ENCODE data around the gene BHMT. TPM values are rescaled to one million over a fixed set of nuclear protein-coding genes. Genes with fewer than 3 reads are reported as not detected.
"Not testable (repeated sequence)": the region's sequence is repeated elsewhere in the genome, so short reads cannot be mapped to it uniquely, and the experiment has no call there.

The BHMT gene
- polyA plus RNA-seq, 4 donors: 0.45 to 2.5 (median 0.46) TPM; not detected in 1

- FAIRE-seq: no peak
- Histone ChIP-seq H3K27ac (ENCODE audit: low read depth in 1 of 3, low read length in 2 of 3) (no peak overlapping the region), H3K4me1 (ENCODE audit: control insufficient read depth in 3 of 3, insufficient read depth in 2 of 3, low read depth in 1 of 3, low read length in 2 of 3) (no peaks in the 10 kb centered on the region), H3K27me3 (ENCODE audit: control insufficient read depth in 3 of 3, insufficient read depth in 3 of 3, low read length in 3 of 3) (no peaks in the 10 kb centered on the region), H3K36me3 (ENCODE audit: control insufficient read depth in 3 of 3, insufficient read depth in 2 of 3, low read depth in 1 of 3, low read length in 3 of 3) (no peaks in the 10 kb centered on the region), H3K4me3 (ENCODE audit: low read depth in 1 of 3, low read length in 3 of 3) (no peak overlapping the region), H3K9me3 (ENCODE audit: control insufficient read depth in 2 of 2, insufficient read depth in 1 of 2, low read depth in 1 of 2, low read length in 1 of 2) (peaks cover 0 to 6% of the 10 kb centered on the region in 2 donors)
- WGBS, 3 donors: 69 to 85% (median 78%) methylated on average over 3 of the region's 3 CpGs
- DNase-seq: no peak
Observed at GRCh38 chr5:79140553-79140952, 28.9 kb downstream of the BHMT start.

GRCh38 chr5:79143684-79144379 lies 32.2 kb downstream of the BHMT start:
- H3K27me3 ChIP-seq (ENCODE audit: control insufficient read depth in 3 of 3, insufficient read depth in 3 of 3, low read length in 3 of 3): no peaks in the 10 kb centered on the region
- WGBS, 3 donors: 68 to 76% (median 71%) methylated on average over 6 of the region's 6 CpGs
- no peaks in the 10 kb centered on the region for H3K36me3 ChIP-seq (ENCODE audit: control insufficient read depth in 3 of 3, insufficient read depth in 2 of 3, low read depth in 1 of 3, low read length in 3 of 3)
- no peak overlapping the region for H3K4me3 ChIP-seq (ENCODE audit: low read depth in 1 of 3, low read length in 3 of 3)
- FAIRE-seq: no peak
- no peaks in the 10 kb centered on the region for H3K4me1 ChIP-seq (ENCODE audit: control insufficient read depth in 3 of 3, insufficient read depth in 2 of 3, low read depth in 1 of 3, low read length in 2 of 3)
- DNase-seq: no peak
- peaks cover 0 to 6% of the 10 kb centered on the region in 2 donors for H3K9me3 ChIP-seq (ENCODE audit: control insufficient read depth in 2 of 2, insufficient read depth in 1 of 2, low read depth in 1 of 2, low read length in 1 of 2)
- H3K27ac ChIP-seq (ENCODE audit: low read depth in 1 of 3, low read length in 2 of 3): no peak overlapping the region

- Histone ChIP-seq H3K4me1 (ENCODE audit: control insufficient read depth in 3 of 3, insufficient read depth in 2 of 3, low read depth in 1 of 3, low read length in 2 of 3) (no peaks in the 10 kb centered on the region), H3K4me3 (ENCODE audit: low read depth in 1 of 3, low read length in 3 of 3) (no peak overlapping the region), H3K27ac (ENCODE audit: low read depth in 1 of 3, low read length in 2 of 3) (no peak overlapping the region), H3K9me3 (ENCODE audit: control insufficient read depth in 2 of 2, insufficient read depth in 1 of 2, low read depth in 1 of 2, low read length in 1 of 2) (no peaks in the 10 kb centered on the region), H3K27me3 (ENCODE audit: control insufficient read depth in 3 of 3, insufficient read depth in 3 of 3, low read length in 3 of 3) (no peaks in the 10 kb centered on the region), H3K36me3 (ENCODE audit: control insufficient read depth in 3 of 3, insufficient read depth in 2 of 3, low read depth in 1 of 3, low read length in 3 of 3) (no peaks in the 10 kb centered on the region)
- no peak for FAIRE-seq
- DNase-seq: no peak
Observed at GRCh38 chr5:79147076-79147475, 35.5 kb downstream of the BHMT start.

GRCh38 chr5:79149433-79149832 lies 37.8 kb downstream of the BHMT start:
- DNase-seq (no peak), FAIRE-seq (no peak)
- Histone ChIP-seq H3K27me3 (ENCODE audit: control insufficient read depth in 3 of 3, insufficient read depth in 3 of 3, low read length in 3 of 3) (no peaks in the 10 kb centered on the region), H3K4me1 (ENCODE audit: control insufficient read depth in 3 of 3, insufficient read depth in 2 of 3, low read depth in 1 of 3, low read length in 2 of 3) (no peaks in the 10 kb centered on the region), H3K36me3 (ENCODE audit: control insufficient read depth in 3 of 3, insufficient read depth in 2 of 3, low read depth in 1 of 3, low read length in 3 of 3) (no peaks in the 10 kb centered on the region), H3K27ac (ENCODE audit: low read depth in 1 of 3, low read length in 2 of 3) (no peak overlapping the region), H3K9me3 (ENCODE audit: control insufficient read depth in 2 of 2, insufficient read depth in 1 of 2, low read depth in 1 of 2, low read length in 1 of 2) (no peaks in the 10 kb centered on the region), H3K4me3 (ENCODE audit: low read depth in 1 of 3, low read length in 3 of 3) (no peak overlapping the region)
- WGBS, 3 donors: 67 to 79% (median 70%) methylated on average over 3 of the region's 3 CpGs

GRCh38 chr5:79151942-79152671 lies 40.5 kb downstream of the BHMT start:
- 71 to 79% (median 75%) methylated on average over 6 of the region's 6 CpGs for WGBS, 3 donors
- Histone ChIP-seq H3K27me3 (ENCODE audit: control insufficient read depth in 3 of 3, insufficient read depth in 3 of 3, low read length in 3 of 3) (no peaks in the 10 kb centered on the region), H3K4me1 (ENCODE audit: control insufficient read depth in 3 of 3, insufficient read depth in 2 of 3, low read depth in 1 of 3, low read length in 2 of 3) (no peaks in the 10 kb centered on the region), H3K9me3 (ENCODE audit: control insufficient read depth in 2 of 2, insufficient read depth in 1 of 2, low read depth in 1 of 2, low read length in 1 of 2) (no peaks in the 10 kb centered on the region), H3K4me3 (ENCODE audit: low read depth in 1 of 3, low read length in 3 of 3) (no peak overlapping the region), H3K36me3 (ENCODE audit: control insufficient read depth in 3 of 3, insufficient read depth in 2 of 3, low read depth in 1 of 3, low read length in 3 of 3) (no peaks in the 10 kb centered on the region), H3K27ac (ENCODE audit: low read depth in 1 of 3, low read length in 2 of 3) (no peak overlapping the region)
- DNase-seq: no peak
- no peak for FAIRE-seq

GRCh38 chr5:79157305-79157704 lies 45.7 kb downstream of the BHMT start:
- no peak overlapping the region for H3K4me3 ChIP-seq (ENCODE audit: low read depth in 1 of 3, low read length in 3 of 3)
- WGBS, 3 donors: 76 to 91% (median 77%) methylated on average over 2 of the region's 2 CpGs
- H3K9me3 ChIP-seq (ENCODE audit: control insufficient read depth in 2 of 2, insufficient read depth in 1 of 2, low read depth in 1 of 2, low read length in 1 of 2): no peaks in the 10 kb centered on the region

GRCh38 chr5:79161647-79162046 lies 50.0 kb downstream of the BHMT start:
- not testable (repeated sequence) for H3K36me3 ChIP-seq (ENCODE audit: control insufficient read depth in 3 of 3, insufficient read depth in 2 of 3, low read depth in 1 of 3, low read length in 3 of 3)
- WGBS, 3 donors: 84 to 93% (median 89%) methylated on average over 7 of the region's 7 CpGs

More at GRCh38 chr5:79157305-79157704, 45.7 kb downstream of the BHMT start:
- no peaks in the 10 kb centered on the region for H3K27me3 ChIP-seq (ENCODE audit: control insufficient read depth in 3 of 3, insufficient read depth in 3 of 3, low read length in 3 of 3)
- H3K4me1 ChIP-seq (ENCODE audit: control insufficient read depth in 3 of 3, insufficient read depth in 2 of 3, low read depth in 1 of 3, low read length in 2 of 3): no peaks in the 10 kb centered on the region
- H3K36me3 ChIP-seq (ENCODE audit: control insufficient read depth in 3 of 3, insufficient read depth in 2 of 3, low read depth in 1 of 3, low read length in 3 of 3): no peaks in the 10 kb centered on the region
- no peak for DNase-seq
- no peak for FAIRE-seq
- no peak overlapping the region for H3K27ac ChIP-seq (ENCODE audit: low read depth in 1 of 3, low read length in 2 of 3)

GRCh38 chr5:79168031-79168430 lies 56.4 kb downstream of the BHMT start:
- Histone ChIP-seq H3K27ac (ENCODE audit: low read depth in 1 of 3, low read length in 2 of 3) (no peak overlapping the region), H3K9me3 (ENCODE audit: control insufficient read depth in 2 of 2, insufficient read depth in 1 of 2, low read depth in 1 of 2, low read length in 1 of 2) (no peaks in the 10 kb centered on the region), H3K4me3 (ENCODE audit: low read depth in 1 of 3, low read length in 3 of 3) (no peak overlapping the region), H3K36me3 (ENCODE audit: control insufficient read depth in 3 of 3, insufficient read depth in 2 of 3, low read depth in 1 of 3, low read length in 3 of 3) (no peaks in the 10 kb centered on the region), H3K27me3 (ENCODE audit: control insufficient read depth in 3 of 3, insufficient read depth in 3 of 3, low read length in 3 of 3) (no peaks in the 10 kb centered on the region), H3K4me1 (ENCODE audit: control insufficient read depth in 3 of 3, insufficient read depth in 2 of 3, low read depth in 1 of 3, low read length in 2 of 3) (no peaks in the 10 kb centered on the region)
- no peak for FAIRE-seq
- no peak for DNase-seq

More at GRCh38 chr5:79161647-79162046, 50.0 kb downstream of the BHMT start:
- H3K27ac ChIP-seq (ENCODE audit: low read depth in 1 of 3, low read length in 2 of 3); FAIRE-seq; H3K9me3 ChIP-seq (ENCODE audit: control insufficient read depth in 2 of 2, insufficient read depth in 1 of 2, low read depth in 1 of 2, low read length in 1 of 2); H3K4me3 ChIP-seq (ENCODE audit: low read depth in 1 of 3, low read length in 3 of 3); DNase-seq; H3K27me3 ChIP-seq (ENCODE audit: control insufficient read depth in 3 of 3, insufficient read depth in 3 of 3, low read length in 3 of 3); H3K4me1 ChIP-seq (ENCODE audit: control insufficient read depth in 3 of 3, insufficient read depth in 2 of 3, low read depth in 1 of 3, low read length in 2 of 3): not testable (repeated sequence)

Data from small intestine (tissue), 7 donors.